ENCODE data around the gene FBLN2.

FBLN2 gene

DNA sequence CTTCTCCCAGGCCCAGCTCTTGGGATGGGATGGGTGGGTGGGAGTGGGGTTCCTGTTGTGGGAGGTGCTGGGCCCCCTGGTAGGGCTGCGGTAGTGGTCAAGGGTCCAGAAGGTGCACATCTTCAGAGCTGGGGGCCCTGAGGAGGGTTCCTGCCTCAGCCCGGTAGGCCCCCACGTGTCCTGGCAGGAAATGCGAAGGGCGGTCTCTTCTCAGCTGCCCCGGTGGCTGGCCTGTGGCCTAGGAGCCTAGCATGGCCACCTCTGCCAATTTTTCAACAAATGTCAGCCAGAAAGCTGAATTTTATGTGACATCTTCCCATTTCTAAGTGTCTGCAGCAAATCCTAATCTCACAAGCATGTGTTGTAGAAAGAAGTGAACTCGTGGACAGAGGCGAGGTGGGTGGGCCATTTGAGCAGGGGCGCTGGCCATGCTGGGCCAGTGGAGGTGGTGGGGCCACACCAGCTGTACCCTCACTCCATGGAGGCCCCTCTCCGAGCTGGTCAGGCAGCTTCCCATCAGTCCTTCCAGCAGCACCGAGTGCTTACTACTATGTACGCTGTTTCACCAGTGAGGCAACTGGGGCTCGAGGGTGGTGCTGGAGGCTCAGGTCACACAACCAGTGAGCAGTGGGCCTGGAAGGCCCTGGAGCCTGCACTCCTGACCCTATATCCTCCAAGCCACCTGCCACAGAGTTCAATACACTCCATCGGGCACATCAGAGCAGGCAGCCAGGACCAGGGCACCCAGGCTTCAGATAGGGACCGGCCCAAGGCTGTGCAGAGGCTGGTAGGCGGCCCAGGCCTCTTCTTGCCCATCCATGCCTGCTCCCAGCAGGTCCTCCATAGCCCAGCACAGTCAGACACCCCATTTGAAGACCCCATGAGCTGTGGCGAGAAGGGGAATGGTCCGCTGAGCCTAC, 23.2 kb downstream of the FBLN2 start:
- no peaks in the 10 kb centered on the region for H3K27me3 ChIP-seq (replicated peaks; ENCODE audit: control insufficient read depth, insufficient read depth, low read length)
- H3K4me1 ChIP-seq (ENCODE audit: control insufficient read depth, insufficient read depth, low read length) = peaks cover 57% of the 10 kb centered on the region
- H3K9me3 ChIP-seq (ENCODE audit: control insufficient read depth, low read length) = no peaks in the 10 kb centered on the region
- no peak overlapping the region for H3K4me3 ChIP-seq (ENCODE audit: low read length)
- H3K36me3 ChIP-seq (ENCODE audit: control insufficient read depth, insufficient read depth, low read length, severe bottlenecking) = peaks cover 53% of the 10 kb centered on the region
- H3K9ac ChIP-seq (ENCODE audit: low read length) = peak overlapping the region; percentile 44
- no peak for DNase-seq (ENCODE audit: low read depth)

- Histone ChIP-seq H3K36me3 (ENCODE audit: control insufficient read depth, insufficient read depth, low read length, severe bottlenecking) (peaks cover 50% of the 10 kb centered on the region), H3K4me1 (ENCODE audit: control insufficient read depth, insufficient read depth, low read length) (peaks cover 54% of the 10 kb centered on the region), H3K27me3 (replicated peaks; ENCODE audit: control insufficient read depth, insufficient read depth, low read length) (no peaks in the 10 kb centered on the region), H3K9ac (ENCODE audit: low read length) (peak overlapping the region; percentile 10), H3K4me3 (ENCODE audit: low read length) (no peak overlapping the region), H3K9me3 (ENCODE audit: control insufficient read depth, low read length) (no peaks in the 10 kb centered on the region)
- no peak for DNase-seq (ENCODE audit: low read depth)
Observed at GRCh38 chr3:13572926-13573623, 24.1 kb downstream of the FBLN2 start.

DNA sequence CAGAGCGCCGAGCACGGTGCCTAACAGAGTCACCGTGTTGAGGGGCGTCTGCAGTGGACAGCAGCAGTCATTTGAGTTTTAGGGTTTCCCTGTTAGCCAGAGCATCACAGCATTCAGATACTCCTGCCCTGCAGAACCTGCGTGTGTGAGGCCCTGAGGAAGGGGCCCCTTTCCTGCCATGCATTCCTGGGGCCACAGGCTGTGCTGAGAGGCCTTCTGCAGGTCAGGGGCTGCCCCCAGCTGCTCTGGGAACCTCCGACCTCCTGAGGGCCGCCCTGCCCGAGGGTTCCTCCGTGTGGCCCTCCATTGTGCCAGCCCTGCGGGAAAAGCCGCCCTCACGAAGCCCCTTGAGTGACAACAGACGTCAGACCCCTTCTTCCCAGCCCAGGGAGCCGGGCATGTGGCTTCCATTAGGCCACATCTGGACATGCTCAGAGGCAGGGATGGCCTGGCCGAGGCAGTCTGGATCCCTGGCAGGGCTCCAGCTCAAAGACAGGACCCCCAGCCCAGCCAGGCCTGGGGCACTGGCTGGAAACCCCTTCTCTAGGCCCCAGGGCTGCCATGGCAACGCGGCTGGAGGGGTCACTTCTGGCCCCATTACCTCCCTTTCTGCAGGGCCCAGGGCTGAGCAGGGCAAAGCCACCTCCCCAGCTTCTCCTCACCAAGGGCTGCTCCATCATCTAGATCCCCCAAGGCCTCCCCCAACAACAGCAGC, 25.3 kb downstream of the FBLN2 start:
- Histone ChIP-seq H3K9me3 (ENCODE audit: control insufficient read depth, low read length) (no peaks in the 10 kb centered on the region), H3K4me3 (ENCODE audit: low read length) (no peak overlapping the region), H3K36me3 (ENCODE audit: control insufficient read depth, insufficient read depth, low read length, severe bottlenecking) (peaks cover 51% of the 10 kb centered on the region), H3K9ac (ENCODE audit: low read length) (peak overlapping the region; percentile 72), H3K27me3 (replicated peaks; ENCODE audit: control insufficient read depth, insufficient read depth, low read length) (no peaks in the 10 kb centered on the region), H3K4me1 (ENCODE audit: control insufficient read depth, insufficient read depth, low read length) (peaks cover 43% of the 10 kb centered on the region)
- peak; percentile 27 for DNase-seq (ENCODE audit: low read depth)

DNA sequence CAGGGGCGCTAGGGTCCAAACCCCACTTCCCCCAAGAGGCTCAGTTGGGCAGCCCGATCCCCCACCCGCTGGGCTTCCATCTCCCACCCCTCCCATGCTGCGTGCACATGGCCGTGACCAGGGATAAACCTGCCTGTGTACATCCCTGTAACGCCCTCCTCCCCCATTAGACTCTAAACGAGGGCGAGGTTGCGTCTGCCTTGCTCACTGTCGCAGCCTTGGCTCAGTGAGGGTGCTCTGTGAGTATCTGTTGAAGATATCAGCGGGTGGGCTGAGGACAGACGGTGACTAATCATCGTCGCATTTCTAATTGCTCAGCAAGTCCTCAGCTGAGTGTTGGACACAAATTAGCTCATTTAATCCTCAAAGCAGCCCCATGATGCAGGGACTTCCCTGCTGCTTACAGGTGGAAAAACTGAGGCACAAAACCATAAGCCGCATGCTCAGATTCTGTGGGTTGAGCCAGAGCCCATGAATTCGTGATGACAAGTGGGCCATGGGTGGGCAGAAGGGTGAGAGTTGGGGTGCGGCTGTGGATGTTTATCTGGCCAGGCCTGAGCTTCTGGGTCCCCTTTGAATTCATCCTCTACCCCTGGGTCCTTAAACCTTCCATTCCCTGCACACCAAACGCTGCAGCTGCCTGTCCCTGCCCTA, 26.0 kb downstream of the FBLN2 start:
- DNase-seq (ENCODE audit: low read depth) = no peak
- Histone ChIP-seq H3K36me3 (ENCODE audit: control insufficient read depth, insufficient read depth, low read length, severe bottlenecking) (peaks cover 58% of the 10 kb centered on the region), H3K9ac (ENCODE audit: low read length) (peak overlapping the region; percentile 72), H3K4me1 (ENCODE audit: control insufficient read depth, insufficient read depth, low read length) (peaks cover 36% of the 10 kb centered on the region), H3K9me3 (ENCODE audit: control insufficient read depth, low read length) (no peaks in the 10 kb centered on the region), H3K27me3 (replicated peaks; ENCODE audit: control insufficient read depth, insufficient read depth, low read length) (no peaks in the 10 kb centered on the region), H3K4me3 (ENCODE audit: low read length) (no peak overlapping the region)

DNA sequence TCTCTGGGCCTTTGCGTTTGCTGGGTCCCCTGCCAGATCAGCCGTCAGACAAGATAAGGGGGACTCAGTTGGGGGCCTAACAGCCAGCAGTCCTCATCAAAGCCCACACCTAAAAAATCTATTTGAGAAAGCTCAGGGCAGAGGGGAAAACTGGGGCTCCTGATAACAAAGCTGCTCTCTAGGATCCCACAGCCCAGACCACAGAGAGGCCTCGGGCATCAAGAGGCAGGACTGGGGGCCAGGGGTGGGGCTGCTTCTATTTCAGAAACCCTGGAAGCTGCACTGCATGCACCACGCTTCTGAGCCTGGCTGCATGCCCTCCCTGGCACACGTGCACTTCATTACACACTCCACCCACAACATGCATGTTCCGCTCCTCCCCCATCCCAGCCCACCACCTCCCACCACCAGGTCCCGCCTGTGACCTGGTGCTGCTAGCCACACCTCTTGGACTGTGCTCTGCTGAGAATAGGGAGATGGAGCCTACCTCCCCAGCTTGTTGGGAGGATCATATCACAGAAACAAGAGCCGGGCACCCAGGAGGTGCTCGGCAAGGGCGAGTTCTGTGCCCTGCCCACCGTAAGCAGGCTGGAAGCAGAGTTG, 26.6 kb downstream of the FBLN2 start:
- peak; percentile 38 for DNase-seq (ENCODE audit: low read depth)
- Histone ChIP-seq H3K4me3 (ENCODE audit: low read length) (no peak overlapping the region), H3K9me3 (ENCODE audit: control insufficient read depth, low read length) (no peaks in the 10 kb centered on the region)

GRCh38 chr3:13577181-13578121, 28.5 kb downstream of the FBLN2 start:
- no peaks in the 10 kb centered on the region for H3K27me3 ChIP-seq (replicated peaks; ENCODE audit: control insufficient read depth, insufficient read depth, low read length)
- H3K36me3 ChIP-seq (ENCODE audit: control insufficient read depth, insufficient read depth, low read length, severe bottlenecking) = peaks cover 46% of the 10 kb centered on the region
- DNase-seq (ENCODE audit: low read depth) = no peak
- H3K4me1 ChIP-seq (ENCODE audit: control insufficient read depth, insufficient read depth, low read length) = peaks cover 35% of the 10 kb centered on the region
- no peak overlapping the region for H3K4me3 ChIP-seq (ENCODE audit: low read length)
- H3K9ac ChIP-seq (ENCODE audit: low read length) = no peak overlapping the region
- no peaks in the 10 kb centered on the region for H3K9me3 ChIP-seq (ENCODE audit: control insufficient read depth, low read length)

More for the DNA sequence above, 26.6 kb downstream of the FBLN2 start:
- no peaks in the 10 kb centered on the region for H3K27me3 ChIP-seq (replicated peaks; ENCODE audit: control insufficient read depth, insufficient read depth, low read length)
- peaks cover 60% of the 10 kb centered on the region for H3K36me3 ChIP-seq (ENCODE audit: control insufficient read depth, insufficient read depth, low read length, severe bottlenecking)
- H3K9ac ChIP-seq (ENCODE audit: low read length) = peak overlapping the region; percentile 72
- peaks cover 36% of the 10 kb centered on the region for H3K4me1 ChIP-seq (ENCODE audit: control insufficient read depth, insufficient read depth, low read length)

DNA sequence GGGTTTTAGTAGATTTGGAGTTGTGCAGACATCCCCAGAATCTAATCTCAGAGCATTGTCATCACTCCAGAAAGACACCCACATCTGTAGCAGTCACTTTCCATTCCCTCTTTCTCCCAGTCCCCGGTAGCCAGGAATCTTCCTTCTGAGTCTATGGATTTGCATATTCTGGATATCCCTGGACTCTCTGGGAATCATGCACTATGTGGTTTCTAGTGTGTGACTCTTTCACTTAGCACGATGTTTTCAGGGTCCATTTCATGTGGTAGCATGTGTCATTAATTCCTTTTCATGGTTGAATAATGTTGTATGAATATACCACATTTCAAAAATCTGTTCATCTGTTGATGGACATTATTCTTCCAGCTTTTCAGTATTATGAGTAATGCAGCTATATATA, 29.3 kb downstream of the FBLN2 start:
- peaks cover 45% of the 10 kb centered on the region for H3K36me3 ChIP-seq (ENCODE audit: control insufficient read depth, insufficient read depth, low read length, severe bottlenecking)
- no peaks in the 10 kb centered on the region for H3K9me3 ChIP-seq (ENCODE audit: control insufficient read depth, low read length)
- DNase-seq (ENCODE audit: low read depth) = no peak
- no peak overlapping the region for H3K4me3 ChIP-seq (ENCODE audit: low read length)
- no peaks in the 10 kb centered on the region for H3K27me3 ChIP-seq (replicated peaks; ENCODE audit: control insufficient read depth, insufficient read depth, low read length)
- no peak overlapping the region for H3K9ac ChIP-seq (ENCODE audit: low read length)
- peaks cover 35% of the 10 kb centered on the region for H3K4me1 ChIP-seq (ENCODE audit: control insufficient read depth, insufficient read depth, low read length)

DNA sequence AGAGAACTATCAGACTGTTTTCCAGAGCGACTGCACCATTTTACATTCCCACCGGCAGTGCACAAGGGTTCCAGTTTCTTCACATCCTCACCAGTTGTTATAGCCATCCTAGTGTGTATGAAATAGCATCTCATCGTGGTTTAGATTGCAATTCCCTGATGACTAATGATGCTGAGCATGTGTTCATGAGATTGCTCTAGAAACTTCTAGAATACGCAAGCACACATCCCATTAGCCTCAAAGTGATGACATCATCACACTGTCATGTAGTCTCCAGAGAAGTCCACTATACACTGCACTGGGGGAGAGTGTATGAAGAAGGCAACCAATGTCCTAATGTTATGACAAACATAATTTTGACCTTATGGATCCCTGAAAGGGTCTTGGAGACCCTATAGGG, 30.1 kb downstream of the FBLN2 start:
- Histone ChIP-seq H3K36me3 (ENCODE audit: control insufficient read depth, insufficient read depth, low read length, severe bottlenecking) (peaks cover 39% of the 10 kb centered on the region), H3K4me1 (ENCODE audit: control insufficient read depth, insufficient read depth, low read length) (peaks cover 31% of the 10 kb centered on the region), H3K9ac (ENCODE audit: low read length) (no peak overlapping the region), H3K27me3 (replicated peaks; ENCODE audit: control insufficient read depth, insufficient read depth, low read length) (no peaks in the 10 kb centered on the region), H3K4me3 (ENCODE audit: low read length) (no peak overlapping the region), H3K9me3 (ENCODE audit: control insufficient read depth, low read length) (no peaks in the 10 kb centered on the region)
- DNase-seq (ENCODE audit: low read depth) = peak; percentile 53

DNA sequence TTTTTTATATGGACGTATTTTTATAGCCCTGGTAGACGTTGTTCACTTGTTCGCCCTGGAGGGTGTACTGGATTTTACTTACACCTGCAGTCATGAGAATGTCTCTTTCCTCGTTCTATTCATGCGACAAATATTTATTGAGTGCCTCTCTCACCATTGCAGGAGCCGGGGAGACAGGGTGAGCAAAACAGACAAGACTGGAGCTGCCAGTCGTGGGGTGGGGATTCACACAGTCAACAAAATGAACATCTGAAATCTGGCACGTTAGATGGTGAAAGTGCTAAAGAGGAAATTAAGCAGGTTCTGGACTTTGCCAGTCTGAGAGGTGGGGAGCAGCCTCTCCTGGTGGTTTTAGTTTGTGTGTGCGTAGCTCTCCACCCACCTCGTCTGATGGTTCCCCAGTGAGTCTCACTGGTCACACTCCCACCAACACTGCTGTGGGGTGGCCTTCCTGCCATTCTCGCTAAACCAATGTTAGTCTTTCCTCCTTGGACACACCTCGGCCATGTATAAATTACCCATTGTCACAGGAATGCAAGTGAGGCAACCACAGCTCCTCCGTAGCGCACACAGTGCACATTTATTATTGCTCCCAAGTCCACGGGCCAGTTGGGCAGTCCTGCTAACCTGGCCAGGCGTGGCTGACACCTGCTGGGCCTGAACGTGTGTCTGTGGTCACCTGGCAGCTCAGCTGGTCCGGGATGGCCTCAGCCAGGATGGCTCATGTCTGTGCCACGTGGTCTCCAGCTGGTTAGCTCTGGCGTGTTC, 31.5 kb downstream of the FBLN2 start:
- H3K36me3 ChIP-seq (ENCODE audit: control insufficient read depth, insufficient read depth, low read length, severe bottlenecking) = peaks cover 39% of the 10 kb centered on the region
- no peaks in the 10 kb centered on the region for H3K27me3 ChIP-seq (replicated peaks; ENCODE audit: control insufficient read depth, insufficient read depth, low read length)
- DNase-seq (ENCODE audit: low read depth) = no peak
- peaks cover 17% of the 10 kb centered on the region for H3K4me1 ChIP-seq (ENCODE audit: control insufficient read depth, insufficient read depth, low read length)
- no peaks in the 10 kb centered on the region for H3K9me3 ChIP-seq (ENCODE audit: control insufficient read depth, low read length)
- no peak overlapping the region for H3K4me3 ChIP-seq (ENCODE audit: low read length)
- H3K9ac ChIP-seq (ENCODE audit: low read length) = no peak overlapping the region

Measured in adipocyte (in vitro differentiated cells).